Hair follicle dermal papilla cell (primary cell): ENCODE measurements around the gene SPDYE6. TPM values are rescaled to one million over a fixed set of nuclear protein-coding genes. Genes with fewer than 3 reads are reported as not detected.

Source experiments
- small RNA-seq: library from RNA; depleted of rRNA; stranded (forward); fragments of <200 nt; gene quantifications from one replicate; pipeline ENCODE3, GENCODE V24; 2012
- total RNA-seq: library from RNA; depleted of rRNA; stranded (reverse); fragments of >200 nt; gene quantifications from 2 replicates; pipeline ENCODE4 v1.2.3, GENCODE V29; 2012

Gene SPDYE6, protein sequence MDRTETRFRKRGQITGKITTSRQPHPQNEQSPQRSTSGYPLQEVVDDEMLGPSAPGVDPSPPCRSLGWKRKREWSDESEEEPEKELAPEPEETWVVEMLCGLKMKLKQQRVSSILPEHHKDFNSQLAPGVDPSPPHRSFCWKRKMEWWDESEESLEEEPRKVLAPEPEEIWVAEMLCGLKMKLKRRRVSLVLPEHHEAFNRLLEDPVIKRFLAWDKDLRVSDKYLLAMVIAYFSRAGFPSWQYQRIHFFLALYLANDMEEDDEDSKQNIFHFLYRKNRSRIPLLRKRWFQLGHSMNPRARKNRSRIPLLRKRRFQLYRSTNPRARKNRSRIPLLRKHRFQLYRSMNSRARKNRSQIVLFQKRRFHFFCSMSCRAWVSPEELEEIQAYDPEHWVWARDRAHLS
- not detected in 2 replicates for total RNA-seq

GRCh38 chr7:102356344-102356743 is at the start of gene SPDYE6:
Gene SPDYE6, minus strand, starts transcription at chr7:102356444. Its CDS starts 421 bp downstream, at chr7:102356023.

DNA sequence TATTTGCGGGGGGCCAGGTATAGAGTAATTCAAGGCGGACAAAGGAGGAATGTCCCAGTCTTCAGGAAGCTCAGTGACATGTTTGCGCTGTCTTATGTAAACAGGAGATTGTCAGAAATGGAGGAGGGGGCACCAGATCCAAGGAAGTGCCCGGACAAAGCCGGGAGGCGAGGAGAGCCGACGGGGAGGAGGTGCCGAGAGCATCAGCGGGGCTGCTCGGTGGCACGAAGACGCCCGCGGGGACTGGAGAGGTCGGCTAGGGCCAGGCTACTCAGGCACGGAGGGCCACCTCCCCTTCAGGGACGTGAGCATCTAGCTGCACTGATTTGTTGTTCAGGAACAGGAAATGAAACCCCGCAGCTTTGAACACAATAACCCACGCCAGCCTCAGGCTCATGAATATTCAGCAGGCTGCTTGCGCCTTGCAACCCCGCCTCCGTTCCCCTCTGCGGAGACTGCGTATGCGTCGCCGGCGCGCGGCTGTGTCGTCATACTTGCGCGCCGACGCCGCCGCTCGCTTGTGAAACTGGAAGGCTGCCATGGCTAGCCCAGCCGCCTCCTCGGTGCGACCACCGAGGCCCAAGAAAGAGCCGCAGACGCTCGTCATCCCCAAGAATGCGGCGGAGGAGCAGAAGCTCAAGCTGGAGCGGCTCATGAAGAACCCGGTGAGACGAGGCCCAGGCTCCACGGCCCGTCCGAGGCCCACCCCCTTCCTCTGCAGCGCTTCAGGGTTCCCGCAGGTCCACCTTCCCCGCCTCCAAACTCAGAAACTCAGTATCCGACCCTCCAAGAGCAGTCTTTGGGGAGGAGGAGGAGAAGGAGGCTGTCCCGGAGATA is 39.8 kb upstream of the SPDYE6 start, which contains the start of gene PRKRIP1:
TSS of gene PRKRIP1 (plus strand) at position 491 of the 837 bp plus-strand sequence. CDS start at position 540, 49 bp downstream.

Small RNAs within 50 kb of the gene (small RNA-seq; reads per million reads assigned to genes)
- gene AC091390.4: not detected
- not detected for gene MIR548O
- gene RF00019: not detected

Other genes starting within 250 kb of the SPDYE6 start
- gene SH2B2, start 69.6 kb downstream of the SPDYE6 start, total RNA-seq: 1.8 and 2.1 TPM in 2 replicates
- 19.0 and 19.2 TPM in 2 replicates for gene PRKRIP1, start 39.9 kb upstream of the SPDYE6 start, total RNA-seq
- 53.9 and 58.0 TPM in 2 replicates for gene ORAI2, start 77.1 kb upstream of the SPDYE6 start, total RNA-seq
- 10.9 and 12.8 TPM in 2 replicates for gene ALKBH4, start 108.4 kb upstream of the SPDYE6 start, total RNA-seq
- gene LRWD1, start 108.5 kb upstream of the SPDYE6 start, total RNA-seq: 14.8 and 15.3 TPM in 2 replicates
- gene POLR2J, start 122.5 kb upstream of the SPDYE6 start, total RNA-seq: 18.2 TPM in 2 replicates
- 1.7 and 6.5 TPM in 2 replicates for gene RASA4B, start 161.3 kb upstream of the SPDYE6 start, total RNA-seq
- 4.2 and 5.6 TPM in 2 replicates for gene UPK3BL2, start 187.3 kb upstream of the SPDYE6 start, total RNA-seq
- gene SPDYE2, start 194.8 kb upstream of the SPDYE6 start, total RNA-seq: not detected in 2 replicates
- gene POLR2J3, start 216.1 kb upstream of the SPDYE6 start, total RNA-seq: 36.5 and 75.0 TPM in 2 replicates